OCI-LY1 (cell line): ENCODE results near the gene MYO10.

Experiments
- H2AFZ ChIP-seq: fragments of 200-600 bp; sonication (generic), shearing (Covaris generic); 2 replicates; pipeline ENCODE4 v1.6.0; 2014; ENCODE audit warnings: antibody characterized with exemption, mild to moderate bottlenecking, low read length
- H3F3A ChIP-seq: fragments of 200-600 bp; sonication (generic), shearing (Covaris generic); 2 replicates; pipeline ENCODE4 v1.6.0; 2014; ENCODE audit warnings: mild to moderate bottlenecking, antibody characterized with exemption, low read length, moderate library complexity; ENCODE audit not compliant: insufficient read depth
- H3K27ac ChIP-seq: fragments of 200-600 bp; sonication (generic); 2 replicates; pipeline ENCODE4 v1.5.1; 2014; ENCODE audit warnings: low read length, mixed run types, mild to moderate bottlenecking, low read depth; ENCODE audit not compliant: poor library complexity, severe bottlenecking
- H3K27me3 ChIP-seq: fragments of 200-600 bp; sonication (generic); 2 replicates; pipeline ENCODE4 v1.6.0; 2014; ENCODE audit warnings: antibody characterized with exemption, mild to moderate bottlenecking, low read length, moderate library complexity; ENCODE audit not compliant: insufficient read depth
- H3K36me3 ChIP-seq: fragments of 200-600 bp; sonication (generic); 2 replicates; pipeline ENCODE4 v1.6.1; 2014; ENCODE audit warnings: mild to moderate bottlenecking, antibody characterized with exemption, low read length, moderate library complexity, mixed read lengths; ENCODE audit not compliant: insufficient read depth
- H3K4me1 ChIP-seq: fragments of 200-600 bp; sonication (generic); 2 replicates; pipeline ENCODE4 v1.5.1; 2014; ENCODE audit warnings: mild to moderate bottlenecking, low read length, moderate library complexity; ENCODE audit not compliant: insufficient read depth, severe bottlenecking
- H3K4me2 ChIP-seq: fragments of 200-600 bp; sonication (generic), shearing (Covaris generic); 2 replicates; pipeline ENCODE4 v1.6.1; 2014; ENCODE audit warnings: low read length
- H3K4me3 ChIP-seq: fragments of 200-600 bp; sonication (generic); 2 replicates; pipeline ENCODE4 v1.5.1; 2014; ENCODE audit warnings: low read length, low read depth, mild to moderate bottlenecking, mixed read lengths; ENCODE audit not compliant: poor library complexity, severe bottlenecking
- H3K79me2 ChIP-seq: fragments of 200-600 bp; shearing (Covaris generic); 2 replicates; pipeline ENCODE4 v1.6.1; 2016; ENCODE audit warnings: mixed run types, low read length, mixed read lengths; ENCODE audit not compliant: insufficient read depth
- H3K9ac ChIP-seq: fragments of 200-600 bp; sonication (generic), shearing (Covaris generic); 2 replicates; pipeline ENCODE4 v1.6.1; 2014; ENCODE audit warnings: mild to moderate bottlenecking, low read length, mixed read lengths
- H3K9me2 ChIP-seq: fragments of 200-600 bp; sonication (generic), shearing (Covaris generic); 2 replicates; pipeline ENCODE4 v1.6.1; 2014; ENCODE audit warnings: low read depth, mild to moderate bottlenecking, low read length, mixed read lengths
- H3K9me3 ChIP-seq: fragments of 200-600 bp; shearing (Covaris generic); 2 replicates; pipeline ENCODE4 v1.6.1; 2014; ENCODE audit warnings: low read length, mixed read lengths
- H4K20me1 ChIP-seq: fragments of 200-600 bp; sonication (generic), shearing (Covaris generic); 2 replicates; pipeline ENCODE4 v1.6.0; 2016; ENCODE audit warnings: mild to moderate bottlenecking, low read length; ENCODE audit not compliant: insufficient read depth
- CTCF ChIP-seq: fragments of 200-600 bp; sonication (generic), shearing (Covaris generic); IDR thresholded peaks from 2 replicates; pipeline ENCODE4 v1.5.1; 2017; ENCODE audit warnings: mild to moderate bottlenecking, antibody characterized with exemption, low read length, moderate library complexity, mixed read lengths
- EZH2 ChIP-seq: fragments of 200-600 bp; sonication (generic), shearing (Covaris generic); IDR thresholded peaks from 2 replicates; pipeline ENCODE4 v1.8.0; 2017; ENCODE audit warnings: borderline replicate concordance, mixed run types, mild to moderate bottlenecking, antibody characterized with exemption, low read length, moderate library complexity, mixed read lengths

The MYO10 gene

GRCh38 chr5:16812911-16813310 is 123.2 kb downstream of the MYO10 start:
- H3K27ac ChIP-seq, result no peak overlapping the region
- H3K27me3 ChIP-seq, result no peaks in the 10 kb centered on the region
- no peaks in the 10 kb centered on the region for H3F3A ChIP-seq
- no peaks in the 10 kb centered on the region for H3K9me2 ChIP-seq
- no peaks in the 10 kb centered on the region for H4K20me1 ChIP-seq
- no peaks in the 10 kb centered on the region for H3K36me3 ChIP-seq
- H3K9me3 ChIP-seq, result no peaks in the 10 kb centered on the region
- H2AFZ ChIP-seq, result no peak overlapping the region
- no peak overlapping the region for H3K4me3 ChIP-seq
- no peak overlapping the region for H3K4me2 ChIP-seq
- H3K79me2 ChIP-seq, result no peaks in the 10 kb centered on the region
- H3K9ac ChIP-seq, result no peak overlapping the region
- H3K4me1 ChIP-seq, result no peaks in the 10 kb centered on the region
- no peak for TF ChIP-seq EZH2
- TF ChIP-seq CTCF, result no peak

GRCh38 chr5:16812448-16812847 is 123.6 kb downstream of the MYO10 start:
- no peak overlapping the region for H2AFZ ChIP-seq
- no peak overlapping the region for H3K4me3 ChIP-seq
- TF ChIP-seq EZH2, result no peak
- no peak for TF ChIP-seq CTCF
- H3K27ac ChIP-seq, result no peak overlapping the region
- H3K36me3 ChIP-seq, result no peaks in the 10 kb centered on the region
- no peaks in the 10 kb centered on the region for H3K27me3 ChIP-seq
- no peaks in the 10 kb centered on the region for H3K9me3 ChIP-seq
- H4K20me1 ChIP-seq, result no peaks in the 10 kb centered on the region
- H3K9ac ChIP-seq, result no peak overlapping the region
- H3F3A ChIP-seq, result no peaks in the 10 kb centered on the region
- H3K4me1 ChIP-seq, result no peaks in the 10 kb centered on the region
- H3K9me2 ChIP-seq, result no peaks in the 10 kb centered on the region
- no peaks in the 10 kb centered on the region for H3K79me2 ChIP-seq
- H3K4me2 ChIP-seq, result no peak overlapping the region

- no peak overlapping the region for H3K9ac ChIP-seq
- no peak overlapping the region for H3K27ac ChIP-seq
- no peaks in the 10 kb centered on the region for H3K9me2 ChIP-seq
- H3K4me1 ChIP-seq, result no peaks in the 10 kb centered on the region
- no peak overlapping the region for H3K4me2 ChIP-seq
- no peaks in the 10 kb centered on the region for H3K27me3 ChIP-seq
- no peaks in the 10 kb centered on the region for H3K9me3 ChIP-seq
- no peak overlapping the region for H3K4me3 ChIP-seq
- H3F3A ChIP-seq, result no peaks in the 10 kb centered on the region
- no peaks in the 10 kb centered on the region for H3K79me2 ChIP-seq
- H4K20me1 ChIP-seq, result no peaks in the 10 kb centered on the region
- H3K36me3 ChIP-seq, result no peaks in the 10 kb centered on the region
- TF ChIP-seq EZH2, result no peak
- TF ChIP-seq CTCF, result no peak
- H2AFZ ChIP-seq, result no peak overlapping the region
Measured at GRCh38 chr5:16810208-16810854, 125.8 kb downstream of the MYO10 start.
